Common myeloid progenitor, CD34-positive (primary cell): ENCODE data around the gene KRT78.

Source experiments
- CTCF ChIA-PET: fragments of 350-600 bp; sonication (Branson Sonifier 250); formaldehyde crosslinking; loops from one replicate; lab custom pipeline; 2021; ENCODE audit warnings: antibody characterized with exemption; lab: Charles Lee
- POLR2A ChIA-PET: fragments of 350-600 bp; sonication (Branson Sonifier 250); formaldehyde crosslinking; loops from one replicate; lab custom pipeline; 2021; ENCODE audit warnings: antibody characterized with exemption; lab: Charles Lee
- DNase-seq, 3 donors: peaks; one replicate each; pipeline versions ENCODE4 v3.0.0 to v3.0.0-alpha.2; 2013
- H3K27ac ChIP-seq, 2 experiments: 1 replicate in 1 of 2; 2 replicates in 1 of 2; pipeline ENCODE4 v1.7.0; 2013; ENCODE audit warnings: inconsistent platforms in 2 of 2, low read length in 2 of 2, mild to moderate bottlenecking in 2 of 2, low read depth in 1 of 2, moderate library complexity in 1 of 2; ENCODE audit not compliant: severe bottlenecking in 2 of 2, insufficient read depth in 1 of 2, poor library complexity in 1 of 2
- H3K27me3 ChIP-seq, 5 experiments: replicated peaks in 2 of 5; 1 replicate in 3 of 5; 2 replicates in 2 of 5; pipeline versions ENCODE4 v1.6.1 to v1.7.0; 2013; ENCODE audit warnings: low read length in 4 of 5, mild to moderate bottlenecking in 2 of 5, moderate library complexity in 2 of 5, inconsistent platforms in 1 of 5; ENCODE audit not compliant: insufficient read depth in 5 of 5, control insufficient read depth in 4 of 5
- H3K36me3 ChIP-seq, 4 experiments: 1 replicate in 2 of 4; 2 replicates in 2 of 4; pipeline versions ENCODE4 v1.6.1 to v1.7.0; 2013; ENCODE audit warnings: low read length in 3 of 4, control low read depth in 1 of 4, mild to moderate bottlenecking in 1 of 4; ENCODE audit not compliant: control insufficient read depth in 4 of 4, insufficient read depth in 4 of 4
- H3K4me1 ChIP-seq, 4 experiments: 1 replicate in 3 of 4; 2 replicates in 1 of 4; pipeline versions ENCODE4 v1.6.1 to v1.7.1; 2013; ENCODE audit warnings: low read length in 3 of 4, mild to moderate bottlenecking in 3 of 4, control low read depth in 1 of 4, inconsistent platforms in 1 of 4, moderate library complexity in 1 of 4; ENCODE audit not compliant: control insufficient read depth in 4 of 4, insufficient read depth in 4 of 4; ENCODE audit errors: control extremely low read depth in 1 of 4
- H3K4me3 ChIP-seq, 7 experiments: 1 replicate in 4 of 7; 2 replicates in 3 of 7; pipeline versions ENCODE4 v1.5.1 to v1.7.0; 2013; ENCODE audit warnings: mild to moderate bottlenecking in 7 of 7, low read length in 6 of 7, moderate library complexity in 6 of 7, inconsistent platforms in 2 of 7, low read depth in 2 of 7, control low read depth in 1 of 7; ENCODE audit not compliant: insufficient read depth in 4 of 7, control insufficient read depth in 1 of 7; ENCODE audit errors: extremely low read depth in 1 of 7
- H3K9me3 ChIP-seq, 5 experiments: 1 replicate in 4 of 5; 2 replicates in 1 of 5; pipeline versions ENCODE4 v1.6.1 to v1.7.1; 2013; ENCODE audit warnings: low read length in 4 of 5, mild to moderate bottlenecking in 2 of 5, inconsistent platforms in 1 of 5, low read depth in 1 of 5, moderate library complexity in 1 of 5; ENCODE audit not compliant: control insufficient read depth in 4 of 5, insufficient read depth in 2 of 5; ENCODE audit errors: control extremely low read depth in 1 of 5
- WGBS: methylation state at CpG from one replicate; pipeline ENCODE4 v1.1.5; 2013; ENCODE audit not compliant: insufficient coverage; 5-methylcytosine and 5-hydroxymethylcytosine counted together

Gene KRT78

DNA sequence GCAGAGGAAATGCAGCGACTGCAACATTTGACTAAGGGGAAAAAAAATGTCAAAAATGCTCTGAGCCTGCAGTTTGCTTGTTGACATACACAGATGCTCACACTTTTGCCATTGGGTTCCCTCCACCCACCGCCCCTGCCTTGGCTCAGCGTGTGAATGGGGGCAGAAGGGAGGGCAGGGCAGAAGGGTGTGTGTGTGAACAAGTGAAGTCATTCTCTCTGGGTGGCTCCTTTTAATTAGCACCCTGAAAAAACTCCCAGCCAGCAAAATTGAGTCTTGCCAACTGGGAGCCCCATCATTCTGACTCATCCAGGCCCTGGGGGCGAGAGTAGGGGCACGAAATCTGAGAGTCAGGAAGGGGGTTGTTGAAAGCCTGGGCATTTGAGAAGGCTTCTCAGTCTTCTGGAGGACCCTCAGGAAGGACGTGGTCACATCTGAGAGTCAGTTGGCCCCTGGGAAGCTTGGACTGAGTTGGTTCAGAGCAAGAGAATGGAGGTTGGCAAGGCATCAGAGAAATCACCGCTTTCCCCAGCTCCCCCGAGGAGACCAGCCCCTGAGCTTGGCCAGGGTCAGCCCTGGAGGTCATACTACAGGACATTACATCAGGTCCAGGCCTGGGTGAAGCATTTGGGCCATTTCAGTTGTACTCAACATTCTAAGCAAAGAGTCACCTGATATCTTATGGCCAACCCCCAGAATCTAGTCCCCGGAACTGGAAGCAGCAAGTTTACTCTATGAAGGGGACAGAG, 22.7 kb upstream of the KRT78 start:
- DNase-seq, result peak in 1 of 3 donors; percentile 38
- WGBS, result 60% methylated on average over 6 of the region's 9 CpGs
- Histone ChIP-seq H3K36me3 (no peaks in the 10 kb centered on the region), H3K27me3 (no peaks in the 10 kb centered on the region), H3K27ac (no peak overlapping the region), H3K4me1 (peaks cover 0 to 39% (median 30%) of the 10 kb centered on the region in 4 experiments), H3K9me3 (no peaks in the 10 kb centered on the region), H3K4me3 (no peak overlapping the region)
- ChIA-PET CTCF (interaction anchor here (0.8 to 21.8 kb wide), 14 partner anchors 9 to 498 kb away, joined by 3 to 467 read pairs (median 6); partner anchors contain the start of gene KRT74), POLR2A (no interaction called here)

DNA sequence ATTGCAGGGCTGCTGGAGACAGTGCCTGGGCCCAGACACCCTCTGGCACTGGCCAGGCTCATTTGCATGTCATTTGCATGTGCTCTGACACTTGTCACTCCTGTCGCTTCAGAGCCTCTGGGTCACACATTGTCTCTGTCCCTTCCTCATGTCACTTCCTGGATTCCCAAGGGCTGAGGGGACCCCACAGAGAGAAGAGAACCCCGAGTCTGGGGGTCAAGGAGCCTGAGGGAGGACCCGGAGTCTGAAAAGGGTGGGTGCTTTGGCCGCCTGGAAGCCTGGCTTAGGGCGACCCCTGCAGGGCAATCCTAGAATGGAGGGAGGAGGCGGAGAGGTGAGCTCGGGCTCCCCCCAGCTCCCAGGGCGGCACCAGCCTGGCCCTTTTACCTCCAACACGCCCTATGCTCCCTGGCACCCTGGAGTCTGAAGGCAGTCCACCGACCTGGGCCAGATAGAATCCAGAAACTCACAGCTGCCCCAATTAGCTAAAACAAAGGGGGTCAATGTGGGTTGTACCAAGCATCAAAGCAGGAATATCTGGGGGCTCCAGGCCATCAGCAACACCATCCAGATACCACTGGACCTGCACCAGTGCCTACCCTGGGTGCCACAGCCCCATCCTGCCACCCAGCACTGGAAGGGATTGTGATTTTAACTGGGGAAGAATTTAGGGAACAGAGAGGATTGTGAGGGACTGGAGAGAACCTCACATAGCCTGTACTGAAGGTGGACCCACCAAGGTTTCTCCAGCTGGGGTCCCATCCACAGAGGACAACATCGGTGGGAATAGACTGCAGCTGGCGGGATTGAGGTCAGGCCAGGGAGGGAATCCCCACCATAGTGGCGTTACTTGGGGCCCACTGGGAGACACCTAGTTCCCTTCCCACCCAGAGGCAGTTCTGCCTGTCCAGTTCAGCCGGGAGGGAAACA, 21.8 kb upstream of the KRT78 start:
- WGBS, result 27% methylated on average over 10 of the region's 14 CpGs
- no peak overlapping the region for H3K4me3 ChIP-seq
- CTCF ChIA-PET, result interaction anchor here (0.6 to 21.8 kb wide), 22 partner anchors 10 to 549 kb away, joined by 3 to 467 read pairs (median 4); partner anchors contain the start of genes KRT74 and KRT76

DNA sequence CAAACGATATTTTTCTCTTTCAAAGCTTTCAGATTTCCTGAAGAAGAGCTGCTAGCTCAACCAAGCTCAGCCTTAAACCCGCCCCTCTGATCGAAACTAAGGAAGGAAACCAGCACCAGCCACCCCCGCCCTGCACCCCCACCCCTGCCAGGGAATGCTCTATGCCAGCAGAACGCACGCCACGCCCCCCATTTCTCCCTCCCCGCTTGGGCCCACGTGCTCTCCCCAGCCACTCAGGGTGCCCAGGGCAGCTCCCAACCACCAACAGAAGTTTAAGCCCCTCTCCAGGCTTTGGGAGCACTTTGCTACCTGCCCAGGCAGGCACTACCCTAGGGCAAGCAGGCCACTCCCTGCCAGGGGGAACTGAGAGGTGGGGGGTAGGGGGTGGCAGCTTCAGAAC, 18.8 kb upstream of the KRT78 start:
- Histone ChIP-seq H3K9me3 (no peaks in the 10 kb centered on the region), H3K27me3 (no peaks in the 10 kb centered on the region), H3K4me1 (peaks cover 0 to 21% (median 13%) of the 10 kb centered on the region in 4 experiments), H3K36me3 (no peaks in the 10 kb centered on the region), H3K4me3 (peak overlapping the region in 2 of 7 experiments; percentile 2 to 60), H3K27ac (no peak overlapping the region)
- 0% methylated on average over 2 of the region's 9 CpGs for WGBS
- CTCF ChIA-PET, result interaction anchor here (0.6 to 21.8 kb wide), 9 partner anchors 10 to 541 kb away, joined by 3 to 467 read pairs (median 3); partner anchors contain the start of gene KRT74
- peak; percentile 77 to 87 (median 86) for DNase-seq
- POLR2A ChIA-PET, result interaction anchor here (0.7 kb wide), 1 partner anchor 790 kb away, joined by 3 read pairs; no protein-coding TSS in a partner anchor

More for the DNA sequence above, 21.8 kb upstream of the KRT78 start:
- Histone ChIP-seq H3K4me1 (peaks cover 0 to 39% (median 30%) of the 10 kb centered on the region in 4 experiments), H3K27me3 (no peaks in the 10 kb centered on the region), H3K9me3 (no peaks in the 10 kb centered on the region), H3K27ac (no peak overlapping the region), H3K36me3 (no peaks in the 10 kb centered on the region)
- peak; percentile 61 to 72 (median 63) for DNase-seq
- POLR2A ChIA-PET, result interaction anchor here (0.6 kb wide), 1 partner anchor 500 kb away, joined by 3 read pairs; no protein-coding TSS in a partner anchor

- DNase-seq, result no peak
- no peaks in the 10 kb centered on the region for H3K27me3 ChIP-seq
- H3K4me1 ChIP-seq, result peaks cover 0 to 21% (median 13%) of the 10 kb centered on the region in 4 experiments
- ChIA-PET CTCF (interaction anchor here (0.7 to 21.8 kb wide), 10 partner anchors 11 to 540 kb away, joined by 3 to 467 read pairs (median 3); partner anchors contain the start of gene KRT74), POLR2A (interaction anchor here (0.6 to 0.7 kb wide), 2 partner anchors 12 to 790 kb away, joined by 3 read pairs; no protein-coding TSS in a partner anchor)
- H3K27ac ChIP-seq, result no peak overlapping the region
- H3K36me3 ChIP-seq, result no peaks in the 10 kb centered on the region
- no peaks in the 10 kb centered on the region for H3K9me3 ChIP-seq
- 96% methylated on average over 4 of the region's 5 CpGs for WGBS
- H3K4me3 ChIP-seq, result peak overlapping the region in 3 of 7 experiments; percentile 2 to 60 (median 8)
These were observed 18.4 kb upstream of the KRT78 start for GRCh38 chr12:52867152-52867551.

DNA sequence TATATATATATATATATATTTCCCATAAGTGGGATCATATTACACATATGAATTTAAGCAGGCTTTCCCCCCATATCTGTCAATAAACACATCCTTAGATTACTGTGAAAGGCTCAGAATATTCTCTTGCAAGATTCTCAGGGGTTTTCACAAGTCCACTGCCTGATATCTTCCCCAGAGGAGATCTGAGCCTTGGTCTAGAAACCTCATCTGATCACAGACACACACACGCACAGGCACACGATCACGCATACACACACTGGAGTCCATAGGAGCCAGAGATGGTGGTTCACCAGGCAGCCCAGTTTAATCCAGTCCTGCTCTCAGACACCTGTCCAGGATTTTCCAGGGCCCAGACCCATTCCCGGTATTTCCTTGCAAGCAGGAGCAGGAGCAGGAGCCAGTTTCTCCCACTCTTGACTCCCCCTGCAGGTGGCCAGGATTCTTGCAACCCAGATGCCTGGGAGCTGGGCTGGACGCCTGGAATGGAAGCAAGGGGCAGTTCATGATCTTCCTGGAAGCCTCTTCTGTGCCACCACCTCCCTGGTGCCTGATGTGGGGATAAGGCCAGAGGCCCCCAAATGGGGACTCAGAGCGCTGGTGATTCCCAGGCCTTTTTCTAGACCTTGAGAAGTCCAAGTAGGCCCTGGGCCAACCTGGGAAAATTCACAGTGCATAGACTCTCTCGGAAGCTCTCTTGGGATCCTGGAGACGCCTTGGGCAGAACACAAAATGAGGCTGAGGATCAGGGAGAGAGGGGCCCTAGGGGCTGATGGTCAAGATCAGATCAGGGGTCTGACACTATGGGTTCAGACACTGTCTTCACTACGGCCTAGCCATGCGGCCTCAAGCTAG, 16.5 kb upstream of the KRT78 start:
- CTCF ChIA-PET, result interaction anchor here (1.0 to 21.8 kb wide), 11 partner anchors 9 to 285 kb away, joined by 3 to 467 read pairs (median 3); partner anchors contain the start of gene KRT74
- no peak overlapping the region for H3K4me3 ChIP-seq

DNA sequence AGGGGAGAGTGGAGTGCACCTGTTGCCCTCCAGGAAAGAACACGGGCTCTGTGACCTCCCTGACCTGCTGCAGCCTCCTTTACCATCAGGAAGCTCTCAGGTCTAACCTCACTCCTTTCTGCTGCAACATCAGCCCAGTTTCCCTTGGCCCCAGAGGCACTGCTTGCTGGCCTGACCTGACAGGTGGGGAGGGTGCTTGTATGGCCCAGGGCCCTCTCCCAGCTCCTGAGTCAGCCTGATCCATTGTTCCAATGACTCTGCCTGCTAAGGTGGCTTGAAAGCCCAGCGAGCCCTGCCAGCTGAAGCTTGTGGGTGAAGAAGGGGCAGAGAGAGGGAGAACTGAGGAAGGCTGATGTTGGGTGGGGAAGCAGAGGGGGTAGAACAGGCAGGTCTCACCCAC, 13.2 kb upstream of the KRT78 start:
- ChIA-PET POLR2A (no interaction called here), CTCF (interaction anchor here (1.5 kb wide), 1 partner anchor 8 kb away, joined by 3 read pairs; no protein-coding TSS in a partner anchor)
- Histone ChIP-seq H3K4me3 (no peak overlapping the region), H3K9me3 (no peaks in the 10 kb centered on the region), H3K27me3 (no peaks in the 10 kb centered on the region), H3K4me1 (peaks cover 0 to 3% (median 1%) of the 10 kb centered on the region in 4 experiments), H3K27ac (no peak overlapping the region), H3K36me3 (no peaks in the 10 kb centered on the region)
- DNase-seq, result no peak
- WGBS, result 88% methylated on average over 2 of the region's 2 CpGs

More for the DNA sequence above, 16.5 kb upstream of the KRT78 start:
- POLR2A ChIA-PET, result no interaction called here
- DNase-seq, result peak; percentile 37 to 78 (median 69)
- Histone ChIP-seq H3K9me3 (no peaks in the 10 kb centered on the region), H3K27ac (no peak overlapping the region), H3K27me3 (no peaks in the 10 kb centered on the region), H3K4me1 (peaks cover 0 to 17% (median 11%) of the 10 kb centered on the region in 4 experiments), H3K36me3 (no peaks in the 10 kb centered on the region)
- WGBS, result 88% methylated on average over 9 of the region's 10 CpGs
